Effector CD4-positive, alpha-beta T cell (primary cell): ENCODE results near the gene EFCAB8.
"Not testable (repeated sequence)": the region's sequence is repeated elsewhere in the genome, so short reads cannot be mapped to it uniquely, and the experiment has no call there.

Experiments
- DNase-seq: peaks from one replicate; pipeline ENCODE4 v3.0.0-alpha.2; 2020

Gene EFCAB8

GRCh38 chr20:32842688-32843524, 15.8 kb upstream of the EFCAB8 start:
- no peak for DNase-seq

DNA sequence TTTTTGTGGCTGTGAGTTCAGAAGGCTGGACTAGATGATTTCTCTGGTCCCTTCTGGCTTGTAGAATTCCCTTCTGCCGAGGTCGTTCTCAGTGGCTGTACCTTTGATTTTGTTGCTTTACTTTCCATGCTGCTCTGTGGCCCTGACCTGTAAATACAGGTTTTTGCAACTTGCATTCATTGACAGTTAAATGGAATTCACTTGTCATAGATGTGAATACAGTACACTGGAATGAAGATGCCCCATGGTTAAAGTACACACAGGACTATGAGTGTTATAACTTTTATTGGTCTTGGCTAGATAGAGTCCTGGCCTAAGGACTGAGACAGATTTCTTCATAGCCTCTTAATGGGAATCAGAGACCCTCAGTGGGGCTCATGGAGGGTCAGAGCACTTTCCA, 12.9 kb upstream of the EFCAB8 start:
- DNase-seq, result no peak

- DNase-seq, result no peak
These were observed 11.9 kb upstream of the EFCAB8 start for GRCh38 chr20:32846852-32847251.

DNA sequence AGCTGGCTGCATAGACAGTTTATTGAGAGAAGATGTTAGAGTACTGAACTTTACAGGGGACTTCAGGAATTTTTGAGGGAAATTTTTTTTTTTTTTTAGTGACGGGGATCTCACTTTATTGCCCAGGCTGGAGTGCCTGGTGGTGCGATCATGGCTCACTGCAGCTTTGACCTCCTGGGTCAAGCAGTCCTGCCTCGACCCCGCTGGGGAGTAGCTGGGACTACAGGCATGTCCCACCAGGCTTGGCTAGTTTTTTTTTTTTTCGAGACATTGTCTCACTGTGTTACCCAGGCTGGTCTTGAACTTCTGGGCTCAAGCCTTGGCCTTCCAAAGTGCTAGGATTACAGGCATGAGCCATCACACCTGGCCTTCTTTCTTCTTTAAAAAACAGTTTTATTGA, 10.8 kb upstream of the EFCAB8 start:
- no peak for DNase-seq

GRCh38 chr20:32848846-32849245, 9.9 kb upstream of the EFCAB8 start:
- DNase-seq, result no peak

- no peak for DNase-seq
These were observed 9.1 kb upstream of the EFCAB8 start for GRCh38 chr20:32849577-32849976.

DNA sequence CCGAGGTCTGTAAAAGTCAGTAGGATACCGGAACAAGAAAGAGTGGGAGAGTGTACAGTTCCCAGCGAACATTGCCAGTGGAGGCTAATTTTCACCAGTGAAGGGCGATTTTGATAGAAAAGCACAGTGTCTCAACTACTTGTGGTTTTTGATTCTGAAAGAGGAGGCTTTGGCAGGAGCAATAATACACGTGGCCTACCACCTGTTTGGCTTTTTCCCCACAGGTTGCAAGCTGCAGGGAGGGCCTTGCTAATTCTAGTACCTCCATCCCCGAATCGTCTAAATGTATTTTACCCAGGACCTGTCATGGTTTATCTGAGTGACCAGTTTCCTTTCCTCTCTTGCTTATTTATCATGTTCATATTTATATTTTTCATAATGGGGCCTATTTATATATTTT, 3.3 kb upstream of the EFCAB8 start:
- DNase-seq, result no peak

GRCh38 chr20:32858189-32858588, 534 bp upstream of the EFCAB8 start:
- DNase-seq, result no peak

GRCh38 chr20:32861446-32861845, 2.7 kb downstream of the EFCAB8 start:
- DNase-seq, result no peak

DNA sequence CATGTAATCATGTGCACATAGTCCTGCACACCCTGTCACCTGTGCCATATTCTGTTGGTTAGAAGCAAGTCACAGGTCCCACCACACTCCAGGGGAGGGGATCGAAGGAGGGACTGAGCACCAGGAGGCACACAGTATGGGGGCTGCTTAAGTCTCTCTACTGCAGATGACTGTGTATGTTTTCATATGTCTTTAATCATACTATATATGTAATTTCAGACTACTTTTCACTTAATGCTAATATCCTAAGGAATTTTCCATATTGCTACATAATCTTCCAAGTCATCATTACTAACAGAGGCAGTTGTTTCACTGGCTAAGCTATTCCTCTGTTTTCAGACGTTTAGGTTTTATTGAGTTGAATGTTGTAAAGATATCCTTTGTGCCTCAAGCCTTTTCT, 10.8 kb downstream of the EFCAB8 start:
- no peak for DNase-seq

DNA sequence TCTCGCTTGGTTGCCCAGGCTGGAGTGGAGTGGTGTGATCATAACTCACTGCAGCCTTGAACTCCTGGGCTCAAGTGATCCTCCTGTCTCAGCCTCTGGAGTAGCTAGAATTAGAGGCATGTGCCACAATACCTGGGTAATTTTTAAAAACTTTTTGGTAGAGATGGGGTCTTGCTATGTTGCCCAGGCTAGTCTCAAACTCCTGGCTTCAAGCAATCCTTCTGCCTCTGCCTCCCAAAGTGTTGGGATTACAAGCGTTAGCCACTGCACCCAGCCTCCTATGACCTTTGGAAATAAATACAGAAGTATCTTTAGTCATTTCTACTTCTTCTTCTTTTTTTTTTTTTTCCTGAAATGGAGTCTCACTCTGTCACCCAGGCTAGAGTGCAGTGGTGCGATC, 11.8 kb downstream of the EFCAB8 start:
- DNase-seq, result not testable (repeated sequence)

GRCh38 chr20:32870985-32871384, 12.3 kb downstream of the EFCAB8 start:
- DNase-seq, result no peak

GRCh38 chr20:32871627-32872160, 13.0 kb downstream of the EFCAB8 start:
- no peak for DNase-seq

- DNase-seq, result no peak
These were observed 13.5 kb downstream of the EFCAB8 start for GRCh38 chr20:32872266-32872665.

DNA sequence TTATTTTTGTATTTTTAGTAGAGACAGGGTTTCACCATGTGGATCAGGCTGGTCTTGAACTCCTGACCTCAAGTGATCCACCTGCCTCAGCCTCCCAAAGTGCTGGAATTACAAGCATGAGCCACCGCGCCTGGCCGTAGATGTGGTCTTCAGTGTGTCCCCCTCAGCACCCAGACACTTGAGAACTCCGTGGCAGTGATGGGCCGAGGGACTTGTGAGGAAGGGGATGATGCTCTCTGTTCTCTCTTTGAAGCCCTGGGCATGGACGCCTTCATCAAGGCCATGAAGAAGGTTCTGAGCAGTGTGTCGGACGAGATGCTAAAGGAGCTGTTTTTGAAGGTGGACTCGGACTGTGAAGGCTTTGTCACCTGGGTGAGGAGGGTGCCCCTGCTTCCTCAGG, 16.9 kb downstream of the EFCAB8 start:
- no peak for DNase-seq

- no peak for DNase-seq
These were observed 18.8 kb downstream of the EFCAB8 start for GRCh38 chr20:32877507-32877906.

GRCh38 chr20:32878820-32879219, 20.1 kb downstream of the EFCAB8 start:
- no peak for DNase-seq

DNA sequence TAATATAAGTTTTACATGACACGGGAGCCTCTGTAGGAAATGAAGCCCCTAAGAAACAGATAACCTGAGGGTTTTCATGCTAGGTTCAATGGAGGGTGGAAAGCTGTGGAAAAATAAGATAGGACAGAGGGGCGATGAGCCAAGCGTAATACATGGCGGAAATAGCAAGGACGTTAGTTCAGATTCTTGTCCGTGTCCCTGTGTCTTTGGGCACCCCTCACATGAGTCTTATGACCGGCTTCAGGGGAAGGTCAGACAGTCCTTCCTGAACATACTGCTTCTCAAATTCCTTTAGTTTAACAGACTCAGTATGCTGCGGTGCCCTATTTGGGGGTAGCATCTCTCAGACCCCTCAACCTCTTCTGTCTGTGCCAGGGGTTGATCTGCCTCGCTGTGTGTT, 20.8 kb downstream of the EFCAB8 start:
- no peak for DNase-seq

DNA sequence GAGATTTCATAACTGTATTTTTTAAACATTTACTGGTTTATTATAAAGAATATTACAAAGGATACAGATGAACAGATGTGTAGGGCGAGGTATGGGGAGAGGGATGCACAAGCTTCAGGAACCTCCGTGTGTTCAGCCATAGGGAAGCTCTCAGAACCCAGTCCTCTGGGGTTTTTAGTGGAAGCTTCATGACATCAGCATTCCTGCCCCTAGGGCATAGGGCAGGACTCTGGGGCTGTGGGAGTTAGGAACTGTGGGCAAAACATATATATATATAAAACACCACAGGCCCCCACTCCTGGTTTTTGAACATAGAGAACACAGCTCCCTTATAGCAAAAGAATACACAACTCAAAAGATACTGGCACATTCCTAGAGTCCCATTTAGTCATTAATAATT, 21.9 kb downstream of the EFCAB8 start:
- no peak for DNase-seq

DNA sequence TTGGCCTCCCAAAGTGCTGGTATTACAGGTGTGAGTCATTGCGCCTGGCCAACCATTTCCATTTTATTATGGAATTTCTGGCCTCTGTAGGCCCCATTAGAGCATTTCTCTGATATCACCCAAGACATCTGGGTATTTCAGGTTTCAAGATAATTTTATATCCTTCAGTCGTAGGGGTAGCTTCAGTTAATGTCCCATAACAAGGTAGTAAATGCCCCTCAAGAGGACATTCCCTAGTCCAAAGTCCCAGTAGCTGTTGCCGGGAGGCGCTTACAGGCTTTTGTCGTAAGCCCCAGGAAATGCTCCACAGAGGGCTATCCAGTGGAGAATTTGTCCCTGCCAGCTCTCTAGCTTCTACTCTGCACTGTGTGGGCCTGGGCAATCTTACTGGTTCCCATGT, 24.4 kb downstream of the EFCAB8 start:
- no peak for DNase-seq

- no peak for DNase-seq
These were observed 26.5 kb downstream of the EFCAB8 start for GRCh38 chr20:32885185-32885584.

DNA sequence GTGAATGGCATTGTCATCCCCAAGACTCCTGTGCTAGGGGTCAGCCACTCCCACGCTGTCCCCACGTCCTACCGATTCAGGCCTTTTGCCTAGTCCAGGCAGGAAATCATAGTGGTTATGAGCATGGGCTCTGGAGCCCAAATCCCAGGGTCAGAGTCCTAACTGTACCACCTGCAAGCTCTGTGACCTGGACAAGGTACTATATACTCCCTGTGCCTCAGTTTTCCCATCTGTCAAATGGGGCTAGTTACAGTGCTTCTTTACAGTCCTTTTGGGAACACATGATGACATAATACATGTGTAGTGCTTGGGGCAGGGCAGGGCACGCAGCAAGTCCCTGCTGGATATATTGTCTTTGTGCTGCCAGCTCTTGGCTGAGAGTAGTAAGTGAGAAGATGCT, 27.2 kb downstream of the EFCAB8 start:
- DNase-seq, result no peak

GRCh38 chr20:32886652-32887051, 27.9 kb downstream of the EFCAB8 start:
- no peak for DNase-seq

- no peak for DNase-seq
These were observed 28.8 kb downstream of the EFCAB8 start for GRCh38 chr20:32887492-32887891.

DNA sequence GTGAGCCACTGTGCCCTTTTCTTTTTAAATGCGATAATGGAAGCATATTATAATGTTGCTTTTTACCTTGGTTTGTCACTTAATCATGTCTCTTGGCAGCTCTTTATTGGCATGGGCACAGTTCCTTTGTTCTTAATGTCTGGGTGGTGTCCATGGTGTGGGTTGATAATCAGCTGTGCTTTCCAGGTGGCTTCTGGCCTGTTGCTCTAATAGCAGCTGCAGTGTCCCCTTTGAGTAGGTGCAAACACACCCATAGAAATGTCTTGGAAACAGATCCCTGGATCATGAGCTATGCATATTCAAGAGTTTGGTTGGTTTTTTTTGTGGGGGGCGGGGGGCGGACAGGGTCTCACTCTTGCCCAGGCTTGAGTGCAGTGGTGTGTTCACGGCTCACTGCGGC, 29.9 kb downstream of the EFCAB8 start:
- DNase-seq, result no peak
